Hematopoietic multipotent progenitor cell treated with erythropoietin and hydrocortisone succinate and interleukin-3 and kit ligand, for 6 days (in vitro differentiated cells): ENCODE data around the gene TRMT112.

Experiments
- DNase-seq: peaks from one replicate; pipeline ENCODE4 v3.0.0-alpha.2; 2015

Gene TRMT112

DNA sequence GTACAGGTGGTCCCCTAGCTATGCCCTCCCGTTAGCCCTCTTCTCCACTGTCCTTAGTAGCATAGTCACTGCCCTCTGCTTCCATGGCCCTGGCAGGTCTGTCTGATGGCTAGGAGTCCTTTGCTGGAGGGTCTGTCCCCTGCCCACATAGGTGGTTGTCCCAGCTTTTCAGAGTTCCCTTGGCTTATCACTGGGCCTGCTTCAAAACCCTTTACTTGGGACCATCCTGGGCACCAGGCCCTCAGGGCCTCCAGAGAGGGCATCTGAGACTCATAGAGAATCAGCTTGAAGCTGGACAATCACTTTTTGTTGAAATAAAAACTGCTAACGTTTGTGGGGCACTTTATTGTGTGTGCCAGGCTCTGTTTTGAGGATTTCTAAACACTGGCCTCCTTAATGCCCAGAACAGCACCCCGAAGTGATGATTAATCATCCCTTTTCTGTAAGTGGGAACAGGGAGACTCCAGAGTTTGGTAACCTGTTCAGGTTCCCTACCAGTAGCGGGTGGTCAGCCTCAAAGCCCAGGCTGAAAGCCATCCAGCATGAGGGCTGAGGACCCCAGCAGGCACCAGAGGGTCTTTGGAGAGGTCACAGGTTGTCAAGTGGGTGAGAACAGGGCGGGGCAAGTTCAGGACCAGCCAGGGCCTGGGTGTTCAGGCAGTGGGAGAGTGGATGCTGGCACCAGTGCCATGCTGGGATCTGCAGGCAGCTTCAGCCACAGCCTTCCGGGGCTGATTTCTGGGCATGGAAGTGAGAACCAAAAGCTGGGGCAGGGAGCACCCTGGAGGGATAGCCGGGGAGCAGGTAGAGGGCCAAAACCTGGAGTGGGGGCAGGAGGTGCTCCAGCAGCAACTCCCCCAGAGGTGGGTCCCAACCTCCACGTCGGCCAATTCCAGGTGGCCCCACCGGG, 26.8 kb downstream of the TRMT112 start:
- DNase-seq = no peak

DNA sequence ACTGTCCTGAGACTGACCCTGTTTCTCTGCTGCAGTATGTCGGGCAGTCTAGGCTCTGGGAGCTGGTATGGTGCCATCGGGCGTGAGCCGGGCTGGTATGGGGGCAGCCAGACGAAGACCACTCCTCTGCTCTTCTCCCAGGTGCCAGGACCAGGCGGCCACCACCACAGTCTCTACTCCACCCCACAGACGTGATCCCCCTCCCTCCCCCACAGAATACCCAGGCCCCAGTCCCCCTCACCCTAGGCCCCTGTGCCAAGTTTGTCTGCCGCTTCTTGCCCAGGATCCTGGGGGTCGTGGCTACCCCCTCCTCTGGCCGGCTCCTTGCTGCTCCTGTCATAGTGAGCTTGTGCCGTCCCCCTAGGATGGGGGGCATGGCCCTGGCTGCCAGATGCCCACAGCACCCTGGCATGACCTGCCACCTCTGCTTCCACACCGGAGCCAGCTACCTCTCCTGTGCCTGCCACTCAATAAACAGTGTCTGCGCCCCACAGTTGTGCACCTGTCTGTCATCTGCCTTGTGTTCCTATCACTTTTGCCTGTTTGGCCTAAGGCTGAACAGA, 28.3 kb downstream of the TRMT112 start:
- DNase-seq = no peak

DNA sequence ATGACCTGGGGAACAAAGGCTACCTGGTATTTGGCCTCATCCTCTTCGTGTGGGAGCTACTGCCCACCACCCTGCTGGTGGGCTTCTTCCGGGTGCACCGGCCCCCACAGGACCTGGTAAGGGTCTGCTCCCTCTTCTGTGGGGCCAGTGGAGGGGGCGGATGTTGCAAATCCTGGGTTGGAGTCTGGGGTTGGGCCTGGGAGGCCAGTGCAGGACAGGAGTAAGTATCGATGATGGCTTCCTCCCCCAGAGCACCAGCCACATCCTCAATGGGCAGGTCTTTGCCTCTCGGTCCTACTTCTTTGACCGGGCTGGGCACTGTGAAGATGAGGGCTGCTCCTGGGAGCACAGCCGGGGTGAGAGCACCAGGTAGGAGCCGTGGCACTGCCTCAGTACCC, 29.0 kb downstream of the TRMT112 start:
- DNase-seq = no peak

DNA sequence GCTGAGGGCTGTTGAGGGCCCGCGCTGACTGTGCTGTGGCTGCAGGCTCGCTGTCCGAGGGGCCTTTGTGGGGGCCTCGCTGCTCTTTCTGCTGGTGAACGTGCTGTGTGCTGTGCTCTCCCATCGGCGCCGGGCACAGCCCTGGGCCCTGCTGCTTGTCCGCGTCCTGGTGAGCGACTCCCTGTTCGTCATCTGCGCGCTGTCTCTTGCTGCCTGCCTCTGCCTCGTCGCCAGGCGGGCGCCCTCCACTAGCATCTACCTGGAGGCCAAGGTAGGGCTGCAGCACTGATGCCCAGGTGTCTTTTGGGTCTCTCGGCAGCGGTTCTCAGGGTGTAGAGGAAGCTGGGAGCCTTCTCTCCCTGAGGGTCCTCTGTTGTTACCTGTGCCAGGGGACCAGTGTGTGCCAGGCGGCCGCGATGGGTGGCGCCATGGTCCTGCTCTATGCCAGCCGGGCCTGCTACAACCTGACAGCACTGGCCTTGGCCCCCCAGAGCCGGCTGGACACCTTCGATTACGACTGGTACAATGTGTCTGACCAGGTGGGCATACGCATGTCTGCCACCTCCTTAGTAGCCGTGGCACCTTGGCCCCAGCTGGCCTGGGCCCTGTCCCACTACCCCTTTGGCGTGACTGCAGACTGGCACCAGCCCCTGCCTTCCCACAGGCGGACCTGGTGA, 29.5 kb downstream of the TRMT112 start:
- no peak for DNase-seq

DNA sequence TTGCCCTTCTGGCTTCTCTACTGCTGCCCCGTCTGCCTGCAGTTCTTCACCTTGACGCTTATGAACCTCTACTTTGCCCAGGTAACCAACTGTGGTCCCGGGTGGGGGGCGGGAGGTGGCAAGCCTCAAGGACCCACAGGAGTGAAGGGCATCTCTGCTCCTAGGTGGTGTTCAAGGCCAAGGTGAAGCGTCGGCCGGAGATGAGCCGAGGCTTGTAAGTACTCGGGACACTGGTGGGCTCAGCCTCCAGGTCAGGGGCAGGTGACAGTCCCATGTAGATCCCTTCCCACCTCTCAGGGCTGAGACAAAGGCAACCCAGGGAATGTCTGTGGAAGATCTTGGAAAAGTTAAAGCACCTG, 30.6 kb downstream of the TRMT112 start:
- no peak for DNase-seq

DNA sequence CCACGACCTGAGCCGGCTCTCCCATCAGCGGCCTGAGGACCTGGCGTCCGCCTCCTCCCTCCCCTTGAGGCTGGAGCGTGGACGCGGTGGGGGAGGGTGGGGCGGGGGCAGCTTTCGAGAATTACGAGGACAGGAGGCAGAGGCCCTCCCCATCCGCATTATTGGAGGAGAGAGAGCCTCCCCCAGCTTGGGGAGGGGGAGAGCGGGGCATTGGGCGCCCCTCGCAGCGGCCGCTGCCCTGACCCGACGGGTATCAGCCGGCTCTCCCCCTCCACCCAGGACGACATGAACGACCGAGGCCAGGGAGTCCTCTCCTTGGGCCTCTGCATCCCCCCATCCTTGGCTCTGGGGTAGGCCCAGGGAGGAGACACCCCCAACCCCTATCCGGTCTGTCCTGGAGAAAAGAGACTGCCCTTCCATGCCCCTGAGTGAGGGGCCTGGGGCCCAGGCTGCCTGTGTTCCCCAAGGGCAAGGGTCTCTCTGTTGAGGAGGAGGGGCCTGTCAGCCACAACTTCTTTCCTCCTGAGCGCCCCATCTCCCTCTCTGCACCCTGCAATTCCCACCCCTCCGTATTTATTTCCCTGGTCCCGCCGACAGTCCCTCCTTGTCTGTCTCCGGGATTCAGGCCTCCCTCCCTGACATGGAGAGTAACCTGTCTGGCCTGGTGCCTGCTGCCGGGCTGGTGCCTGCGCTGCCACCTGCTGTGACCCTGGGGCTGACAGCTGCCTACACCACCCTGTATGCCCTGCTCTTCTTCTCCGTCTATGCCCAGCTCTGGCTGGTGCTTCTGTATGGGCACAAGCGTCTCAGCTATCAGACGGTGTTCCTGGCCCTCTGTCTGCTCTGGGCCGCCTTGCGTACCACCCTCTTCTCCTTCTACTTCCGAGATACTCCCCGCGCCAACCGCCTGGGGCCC, 31.2 kb downstream of the TRMT112 start:
- DNase-seq = peak; percentile 74

DNA sequence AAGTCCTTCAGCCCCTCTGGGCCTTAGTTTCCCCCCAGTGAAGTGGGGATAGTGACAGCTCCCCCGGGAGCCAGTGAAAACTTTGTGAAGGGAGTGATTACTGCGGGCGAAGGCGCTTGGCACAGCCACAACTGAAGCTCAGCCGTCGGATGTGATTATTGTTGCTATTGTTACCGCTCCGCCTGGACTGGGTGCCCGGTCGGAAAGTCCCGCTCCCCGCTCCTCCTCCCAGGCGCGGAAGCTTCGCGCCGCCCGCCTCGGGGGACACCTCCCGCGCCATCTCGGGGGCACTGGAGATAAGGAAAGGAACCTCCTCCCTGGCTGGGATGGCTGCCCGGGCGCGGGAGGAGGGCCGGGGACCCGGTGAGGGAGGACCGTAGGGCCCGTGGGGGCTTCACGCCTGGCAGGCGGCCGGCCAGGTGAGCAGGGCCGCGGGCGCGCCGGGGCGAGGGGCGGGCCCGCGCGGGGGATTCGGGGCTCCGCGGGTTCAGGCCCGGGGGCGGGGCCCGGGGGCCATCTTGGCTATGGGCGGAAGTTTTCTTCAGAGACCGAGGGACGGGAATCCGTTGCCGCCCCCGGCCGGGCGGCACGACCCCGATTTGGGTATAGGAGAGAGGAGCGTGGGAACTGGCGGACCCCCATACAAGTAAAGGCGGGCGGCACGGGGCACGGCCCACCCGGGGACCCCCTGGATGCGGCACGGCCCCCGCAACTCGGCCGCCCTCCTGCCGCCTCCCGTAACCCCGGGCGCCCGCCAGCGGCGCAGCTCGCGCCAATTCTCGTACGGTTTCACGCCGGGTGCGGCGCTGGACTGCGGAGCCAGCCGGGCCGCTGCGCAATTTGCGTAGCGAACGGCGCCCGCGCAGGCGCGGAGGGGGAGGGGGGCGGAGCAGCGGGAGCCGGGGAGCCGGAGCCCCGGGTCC, 32.1 kb downstream of the TRMT112 start, which contains the start of gene GPR137:
GPR137 (plus strand) TSS at position 887 of the 923 bp plus-strand sequence. CDS start 677 bp downstream, outside the sequence.
- peak; percentile 89 for DNase-seq

DNA sequence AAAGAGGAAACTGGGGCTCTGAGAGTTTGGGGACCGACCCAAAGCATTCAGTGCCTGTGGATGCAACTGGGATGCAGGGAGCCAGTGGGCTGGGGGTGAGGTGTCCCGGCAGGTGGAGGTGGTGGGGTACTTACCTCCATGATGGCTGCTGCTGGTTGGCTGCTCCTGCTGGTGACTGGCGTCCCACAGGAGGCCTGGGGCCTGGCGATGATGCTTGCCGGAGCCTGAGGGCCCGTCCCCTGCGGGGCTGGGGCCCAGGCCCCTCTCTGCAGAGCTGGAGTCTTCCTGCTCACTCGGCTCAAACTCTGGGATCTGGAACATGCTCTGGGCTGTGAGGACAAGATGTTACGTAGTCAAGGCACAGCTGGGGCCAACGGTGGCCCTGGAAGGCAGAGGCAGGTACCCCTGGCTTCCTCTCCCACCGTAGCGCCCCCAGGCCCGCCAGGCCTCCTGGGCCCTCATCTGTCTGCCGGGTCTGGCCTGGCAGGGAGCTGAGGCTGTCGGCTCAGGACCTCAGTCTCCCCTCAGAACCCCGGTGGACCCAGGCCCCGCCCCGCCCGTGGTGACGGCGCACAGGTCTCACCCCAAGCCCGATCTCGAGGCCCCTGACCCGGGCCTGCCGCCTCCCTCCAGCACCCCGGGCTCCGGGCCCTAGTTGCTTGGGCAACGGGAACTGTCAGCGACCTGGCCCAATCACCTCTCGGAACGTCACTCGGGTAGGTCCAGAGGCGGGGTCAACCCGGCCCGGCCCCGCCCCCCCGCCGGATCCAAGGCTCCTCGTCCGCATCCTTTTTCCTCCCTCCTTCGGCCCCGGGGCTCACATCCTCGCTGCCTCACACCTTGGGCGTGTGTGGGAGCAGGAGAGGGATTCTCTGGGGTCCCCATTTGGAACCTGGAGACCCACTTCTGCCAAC, 33.1 kb downstream of the TRMT112 start, which contains the start of gene BAD:
BAD (minus strand) TSS at position 618 of the 914 bp plus-strand sequence; CDS start at position 321, 297 bp downstream.
- DNase-seq = peak; percentile 98

DNA sequence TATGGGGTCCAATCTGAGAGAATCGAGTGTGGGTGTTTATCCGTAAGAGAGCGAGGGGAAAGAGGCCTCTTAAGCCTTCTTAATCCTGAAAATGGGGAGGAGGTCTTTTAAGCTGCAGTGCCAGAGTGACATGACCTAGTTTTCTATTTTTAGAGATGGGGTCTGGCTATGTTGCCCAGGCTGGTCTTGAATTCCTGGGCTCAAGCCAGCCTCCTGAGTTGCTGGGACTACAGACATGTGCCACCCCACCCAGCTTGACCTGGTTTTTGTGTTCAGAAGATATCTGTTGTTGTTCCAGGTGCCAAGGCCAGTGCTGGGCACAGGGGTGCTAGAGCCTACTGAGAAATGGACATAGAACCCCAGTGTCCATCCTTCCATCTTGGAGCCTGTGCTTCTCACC, 34.3 kb downstream of the TRMT112 start:
- DNase-seq = no peak

DNA sequence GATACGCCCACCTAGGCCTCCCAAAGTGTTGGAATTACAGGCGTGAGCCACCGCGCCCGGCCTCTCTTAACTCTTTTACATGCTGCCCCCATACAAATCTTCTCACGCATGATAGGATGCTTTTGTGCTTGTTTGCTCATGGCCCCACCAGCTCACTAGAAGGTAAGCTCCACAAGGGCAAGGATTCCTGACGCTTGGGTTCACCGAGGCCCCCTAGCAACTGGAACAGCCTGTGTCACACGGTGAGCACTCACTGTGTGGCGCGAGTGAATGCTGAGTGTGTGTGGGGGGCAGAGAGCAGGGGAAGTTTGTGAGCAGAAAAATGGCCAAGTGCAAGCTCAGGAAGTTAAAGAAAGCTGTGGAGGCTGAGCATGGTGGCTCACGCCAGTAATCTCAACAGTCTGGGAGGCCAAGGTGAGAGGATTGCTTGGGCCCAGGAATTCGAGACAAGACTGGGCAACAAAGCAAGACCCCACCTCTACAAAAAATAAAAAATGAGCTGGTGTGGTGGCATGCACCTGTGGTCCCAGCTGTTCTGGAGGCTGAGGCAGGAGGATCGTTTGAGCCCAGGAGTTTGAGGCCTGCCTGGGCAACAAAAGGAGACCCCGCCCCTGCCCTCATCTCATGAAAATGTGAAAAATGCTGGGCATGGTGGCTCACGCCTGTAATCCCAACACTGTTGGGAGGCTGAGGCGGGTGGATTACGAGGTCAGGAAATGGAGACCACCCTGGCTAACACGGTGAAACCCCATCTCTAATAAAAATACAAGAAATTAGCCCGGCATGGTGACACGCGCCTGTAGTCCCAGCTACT, 35.2 kb downstream of the TRMT112 start:
- DNase-seq = no peak

DNA sequence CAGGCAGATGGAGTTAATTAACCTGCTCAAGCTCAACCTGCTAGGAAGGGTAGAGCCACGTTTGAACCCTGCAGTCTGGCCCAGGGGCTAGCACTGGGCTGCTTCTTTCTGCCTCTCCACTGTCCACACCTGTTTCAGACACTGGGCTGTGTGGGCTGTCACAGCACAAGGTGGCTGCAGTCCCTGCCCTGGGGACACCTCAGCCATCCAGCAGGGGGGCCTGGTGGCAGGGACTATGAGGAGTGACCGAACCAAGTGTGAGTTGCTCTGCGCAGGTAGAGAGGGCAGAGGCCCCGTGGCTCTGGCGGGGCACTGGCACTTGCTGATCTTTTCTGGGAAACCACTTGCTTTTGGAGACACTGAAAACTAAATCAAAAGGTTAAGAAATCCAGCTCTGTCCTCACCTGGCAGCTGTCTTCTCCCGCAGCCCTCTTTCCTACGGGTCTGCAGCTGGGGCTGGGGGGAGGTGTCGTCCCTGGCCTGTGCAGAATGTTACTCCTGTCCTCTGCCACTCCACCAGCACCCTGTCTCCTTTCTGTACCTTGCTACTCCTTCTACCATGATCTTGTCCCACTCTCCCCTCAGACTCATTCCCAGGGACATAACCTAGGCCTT, 38.7 kb downstream of the TRMT112 start:
- DNase-seq = no peak

DNA sequence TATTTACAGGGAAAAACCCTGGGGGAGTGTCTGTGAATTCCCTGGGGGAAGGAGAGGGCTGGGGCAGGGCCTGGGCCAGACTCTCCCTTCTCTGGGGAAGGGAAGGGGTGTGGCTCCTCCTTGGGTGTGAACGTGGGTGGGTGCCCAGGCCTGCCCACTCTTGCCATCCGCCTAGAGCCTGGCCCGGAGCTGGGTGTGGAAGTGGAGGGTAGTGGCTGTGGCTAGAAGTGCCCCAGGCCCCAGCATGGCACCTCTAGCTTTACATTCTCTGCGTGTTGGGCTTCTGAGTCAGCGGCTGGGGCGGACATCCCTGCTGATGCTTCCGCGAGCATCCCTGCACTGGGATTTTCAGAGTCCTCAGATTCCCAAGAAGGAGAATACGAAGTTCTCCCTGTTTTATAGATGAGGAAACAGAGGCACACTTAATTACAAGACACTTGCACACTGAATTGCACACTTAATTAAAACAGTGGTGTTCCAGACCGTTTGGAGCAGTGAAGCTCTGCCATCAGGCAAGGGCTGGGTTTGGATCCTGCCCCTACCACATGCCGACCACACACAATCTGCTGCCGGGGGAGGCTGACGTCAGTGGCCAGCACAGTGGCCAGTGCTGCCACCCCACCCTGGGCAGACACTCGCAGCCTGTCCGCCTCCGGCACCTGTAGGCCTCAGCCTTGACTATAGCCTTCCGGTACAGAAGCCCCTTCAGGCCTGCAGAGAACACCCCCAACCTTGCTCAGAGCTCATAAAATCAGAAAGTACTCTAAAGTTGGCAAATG, 40.5 kb downstream of the TRMT112 start:
- peak; percentile 72 for DNase-seq

DNA sequence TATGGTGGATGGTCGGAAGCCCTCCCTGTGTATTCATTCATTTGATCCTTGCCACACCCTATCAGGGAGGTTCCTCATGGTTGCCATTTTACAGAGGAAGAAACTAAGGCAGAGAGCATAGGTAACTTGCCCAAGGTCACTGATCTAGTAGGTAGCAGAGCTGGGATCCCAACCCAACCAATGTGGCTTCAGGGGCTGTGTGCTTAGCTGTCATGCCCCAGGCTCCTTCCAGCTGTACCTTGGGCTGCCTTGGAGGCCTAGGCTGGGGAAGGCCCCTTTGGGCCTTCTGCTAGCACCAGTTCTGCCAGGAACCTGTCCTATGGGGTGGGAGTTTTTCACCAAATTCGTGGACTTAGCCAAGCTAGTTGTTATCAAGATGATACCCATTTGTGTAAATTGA, 41.5 kb downstream of the TRMT112 start:
- DNase-seq = no peak

DNA sequence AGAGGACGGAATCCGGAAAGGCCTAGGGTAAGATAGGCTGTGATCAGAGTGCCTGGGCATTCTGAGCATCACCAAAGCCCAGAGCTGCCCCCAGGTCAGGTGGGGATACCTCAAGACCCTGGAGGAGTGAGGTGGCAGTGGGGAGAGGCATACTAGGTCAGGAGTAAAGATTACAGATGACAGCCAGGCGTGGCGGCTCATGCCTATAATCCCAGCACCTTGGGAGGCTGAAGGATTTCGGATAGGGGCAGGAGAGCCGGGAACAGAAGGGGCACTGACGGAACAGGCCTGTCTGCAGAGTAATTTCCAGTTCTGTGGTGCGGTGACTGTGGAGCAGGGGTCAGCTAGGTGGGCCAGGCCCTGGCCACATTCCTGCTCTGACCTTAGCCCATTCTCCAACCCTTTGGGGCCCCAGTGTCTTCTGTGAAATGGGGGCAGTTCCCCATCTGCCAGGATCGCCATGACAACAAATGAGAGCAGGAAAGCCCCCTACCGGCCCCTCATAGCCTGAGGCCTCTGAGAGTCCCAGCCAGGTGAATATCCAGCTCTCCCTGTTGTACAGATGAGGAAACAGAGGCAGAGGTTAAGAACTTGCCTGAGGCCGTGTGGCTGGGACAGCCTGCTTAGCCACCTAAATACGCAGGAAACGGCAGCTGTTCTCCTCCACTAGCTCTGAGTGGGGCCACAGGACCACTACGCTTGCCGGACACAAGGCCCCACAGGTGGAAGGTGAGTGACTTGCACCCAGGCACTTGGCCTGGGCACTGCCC, 42.1 kb downstream of the TRMT112 start:
- DNase-seq = no peak

DNA sequence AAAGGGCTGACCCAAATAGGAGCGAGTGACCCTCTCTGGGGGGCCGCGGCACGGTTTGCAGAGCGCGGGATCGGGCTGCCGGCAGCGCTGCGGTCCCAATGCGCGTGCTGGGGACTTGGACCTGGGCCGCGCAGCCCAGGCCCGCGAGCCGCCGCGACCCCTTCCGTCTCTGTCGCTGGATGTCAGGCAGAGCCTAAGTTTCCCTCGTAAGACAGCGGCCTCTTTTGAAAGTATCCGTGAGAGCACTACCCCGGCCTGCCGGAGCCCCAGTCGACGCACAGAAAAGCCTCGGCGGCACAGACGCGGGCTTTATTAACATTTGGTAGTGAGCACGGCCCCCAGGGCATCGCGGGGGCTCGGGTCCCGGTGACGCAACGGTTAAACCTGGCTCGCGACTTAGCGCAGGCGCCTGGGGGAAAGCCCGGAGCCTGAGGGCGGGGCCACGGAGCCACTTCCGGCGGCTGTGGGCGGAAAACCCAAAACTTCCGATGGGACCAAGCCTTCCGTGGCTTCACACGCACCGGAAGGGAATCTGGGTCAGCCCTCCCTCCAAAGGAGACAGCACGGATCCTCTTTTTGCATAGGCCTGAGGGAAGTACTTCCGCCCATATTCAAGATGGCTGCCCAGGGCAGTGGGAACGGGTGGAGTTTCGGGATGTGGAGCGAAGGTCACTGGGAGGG, 47.7 kb downstream of the TRMT112 start:
- peak; percentile 99 for DNase-seq

DNA sequence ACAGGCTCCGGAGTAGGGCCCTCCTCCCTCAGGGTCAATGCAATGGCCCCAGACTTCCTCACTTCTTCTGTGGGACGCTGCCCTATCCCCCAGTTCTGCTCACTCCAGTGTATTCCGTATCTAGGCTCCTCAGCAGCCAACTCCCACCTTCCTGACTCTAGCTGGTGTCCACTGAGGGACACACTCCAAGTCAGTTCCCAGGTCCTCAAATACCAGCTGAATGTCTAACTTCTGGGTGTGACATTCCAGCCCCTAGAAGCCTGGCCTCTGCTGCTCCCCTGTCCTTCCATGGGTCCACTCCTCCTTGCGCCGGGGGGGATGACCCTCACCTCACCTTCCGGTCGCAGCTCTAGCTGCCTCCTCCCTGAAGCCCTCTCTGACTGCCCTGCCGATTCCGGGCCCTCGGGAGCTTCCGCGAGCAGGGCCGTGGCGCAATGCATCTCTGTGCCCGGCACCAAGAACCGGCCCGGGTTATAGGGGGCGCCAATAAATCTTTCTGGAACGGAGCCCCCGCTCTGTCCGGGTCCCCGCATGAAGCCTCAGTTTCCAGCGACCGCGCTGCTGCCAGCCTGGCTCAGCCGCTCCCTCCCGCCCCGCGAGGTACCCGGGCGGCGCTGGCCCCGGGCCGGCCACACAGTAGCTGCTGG, 48.3 kb downstream of the TRMT112 start:
- DNase-seq = peak; percentile 67
